HG02642 (cell line): Measurements from ENCODE around the gene PRKAA2.
A peak's percentile ranks its signal among the peaks of the same experiment; 100 is the strongest.
"Not testable (repeated sequence)": the region's sequence is repeated elsewhere in the genome, so short reads cannot be mapped to it uniquely, and the experiment has no call there.

Experiments used
- ATAC-seq: cut with Tn5 transposase; IDR thresholded peaks from one replicate; pipeline ENCODE4 v1.9.1; 2021; ENCODE audit warnings: mild to moderate bottlenecking; ENCODE audit not compliant: unreplicated experiment, poor library complexity

The PRKAA2 gene

GRCh38 chr1:56644919-56645676 is at the start of gene PRKAA2:
PRKAA2 (plus strand) TSS chr1:56645314; CDS start chr1:56645388, 74 bp downstream.
- ATAC-seq, result peak; percentile 57

- ATAC-seq, result not testable (repeated sequence)
These were observed 49.5 kb upstream of the PRKAA2 start for GRCh38 chr1:56595397-56596191.

GRCh38 chr1:56610097-56610496 is 35.0 kb upstream of the PRKAA2 start:
- ATAC-seq, result not testable (repeated sequence)

- not testable (repeated sequence) for ATAC-seq
These were observed 34.3 kb upstream of the PRKAA2 start for GRCh38 chr1:56610770-56611169.

- ATAC-seq, result no peak
These were observed 28.0 kb upstream of the PRKAA2 start for GRCh38 chr1:56617141-56617540.

GRCh38 chr1:56625819-56626440 is 19.2 kb upstream of the PRKAA2 start:
- no peak for ATAC-seq

GRCh38 chr1:56626546-56626945 is 18.6 kb upstream of the PRKAA2 start:
- no peak for ATAC-seq

- ATAC-seq, result no peak
These were observed 18.0 kb upstream of the PRKAA2 start for GRCh38 chr1:56627019-56627635.

- ATAC-seq, result no peak
These were observed 17.5 kb upstream of the PRKAA2 start for GRCh38 chr1:56627636-56628039.

- ATAC-seq, result no peak
These were observed 14.3 kb upstream of the PRKAA2 start for GRCh38 chr1:56630786-56631185.

- ATAC-seq, result no peak
These were observed 13.2 kb upstream of the PRKAA2 start for GRCh38 chr1:56631901-56632300.

GRCh38 chr1:56634981-56635380 is 10.1 kb upstream of the PRKAA2 start:
- no peak for ATAC-seq

GRCh38 chr1:56638248-56638647 is 6.9 kb upstream of the PRKAA2 start:
- ATAC-seq, result no peak

GRCh38 chr1:56639211-56639610 is 5.9 kb upstream of the PRKAA2 start:
- ATAC-seq, result no peak

- no peak for ATAC-seq
These were observed 1.5 kb upstream of the PRKAA2 start for GRCh38 chr1:56643661-56644060.

- ATAC-seq, result no peak
These were observed 823 bp upstream of the PRKAA2 start for GRCh38 chr1:56644064-56644918.

- ATAC-seq, result peak; percentile 13
These were observed 677 bp downstream of the PRKAA2 start for GRCh38 chr1:56645677-56646305.

- ATAC-seq, result no peak
These were observed 1.5 kb downstream of the PRKAA2 start for GRCh38 chr1:56646611-56647010.

- ATAC-seq, result no peak
These were observed 2.0 kb downstream of the PRKAA2 start for GRCh38 chr1:56647106-56647505.
